NK-92 (cell line): ENCODE data around the gene SLC38A3.

Experiments
- DNase-seq: peaks from one replicate; lab custom pipeline; 2025; ENCODE audit not compliant: unreplicated experiment; lab: John Stamatoyannopoulos, UW

Gene SLC38A3

GRCh38 chr3:50265571-50265970 lies 60.5 kb downstream of the SLC38A3 start:
- DNase-seq: no peak

- DNase-seq: no peak
Measured at GRCh38 chr3:50266017-50266416, 60.9 kb downstream of the SLC38A3 start.

- no peak for DNase-seq
Measured at GRCh38 chr3:50266836-50267235, 61.8 kb downstream of the SLC38A3 start.

GRCh38 chr3:50267280-50267913 lies 62.3 kb downstream of the SLC38A3 start:
- no peak for DNase-seq

GRCh38 chr3:50268276-50268675 lies 63.2 kb downstream of the SLC38A3 start:
- DNase-seq: no peak

GRCh38 chr3:50268703-50269451 lies 63.8 kb downstream of the SLC38A3 start, which contains the start of gene SEMA3B:
Gene SEMA3B (plus strand): TSS chr3:50269147. CDS start chr3:50269241, 94 bp downstream.
- no peak for DNase-seq

GRCh38 chr3:50269460-50269859 lies 64.4 kb downstream of the SLC38A3 start:
- DNase-seq: no peak

GRCh38 chr3:50269977-50270413 lies 64.9 kb downstream of the SLC38A3 start:
- no peak for DNase-seq

- DNase-seq: no peak
Measured at GRCh38 chr3:50270422-50271224, 65.6 kb downstream of the SLC38A3 start.
